IPS DF 4.7 (cell line): Measurements from ENCODE around the gene ANKRD30BL.
A peak's percentile ranks its signal among the peaks of the same experiment; 100 is the strongest.
"Not testable (repeated sequence)": the region's sequence is repeated elsewhere in the genome, so short reads cannot be mapped to it uniquely, and the experiment has no call there.

Experiments used
- DNase-seq: peaks from one replicate; pipeline ENCODE4 v3.0.0-alpha.2; 2013; ENCODE audit warnings: low spot score; ENCODE audit errors: extremely low read depth

ANKRD30BL gene, protein sequence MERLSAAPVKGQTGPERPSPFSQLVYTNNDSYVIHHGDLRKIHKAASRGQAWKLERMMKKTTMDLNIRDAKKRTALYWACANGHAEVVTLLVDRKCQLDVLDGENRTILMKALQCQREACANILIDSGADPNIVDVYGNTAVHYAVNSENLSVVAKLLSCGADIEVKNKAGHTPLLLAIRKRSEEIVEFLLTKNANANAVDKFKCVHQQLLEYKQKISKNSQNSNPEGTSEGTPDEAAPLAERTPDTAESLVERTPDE

DNA sequence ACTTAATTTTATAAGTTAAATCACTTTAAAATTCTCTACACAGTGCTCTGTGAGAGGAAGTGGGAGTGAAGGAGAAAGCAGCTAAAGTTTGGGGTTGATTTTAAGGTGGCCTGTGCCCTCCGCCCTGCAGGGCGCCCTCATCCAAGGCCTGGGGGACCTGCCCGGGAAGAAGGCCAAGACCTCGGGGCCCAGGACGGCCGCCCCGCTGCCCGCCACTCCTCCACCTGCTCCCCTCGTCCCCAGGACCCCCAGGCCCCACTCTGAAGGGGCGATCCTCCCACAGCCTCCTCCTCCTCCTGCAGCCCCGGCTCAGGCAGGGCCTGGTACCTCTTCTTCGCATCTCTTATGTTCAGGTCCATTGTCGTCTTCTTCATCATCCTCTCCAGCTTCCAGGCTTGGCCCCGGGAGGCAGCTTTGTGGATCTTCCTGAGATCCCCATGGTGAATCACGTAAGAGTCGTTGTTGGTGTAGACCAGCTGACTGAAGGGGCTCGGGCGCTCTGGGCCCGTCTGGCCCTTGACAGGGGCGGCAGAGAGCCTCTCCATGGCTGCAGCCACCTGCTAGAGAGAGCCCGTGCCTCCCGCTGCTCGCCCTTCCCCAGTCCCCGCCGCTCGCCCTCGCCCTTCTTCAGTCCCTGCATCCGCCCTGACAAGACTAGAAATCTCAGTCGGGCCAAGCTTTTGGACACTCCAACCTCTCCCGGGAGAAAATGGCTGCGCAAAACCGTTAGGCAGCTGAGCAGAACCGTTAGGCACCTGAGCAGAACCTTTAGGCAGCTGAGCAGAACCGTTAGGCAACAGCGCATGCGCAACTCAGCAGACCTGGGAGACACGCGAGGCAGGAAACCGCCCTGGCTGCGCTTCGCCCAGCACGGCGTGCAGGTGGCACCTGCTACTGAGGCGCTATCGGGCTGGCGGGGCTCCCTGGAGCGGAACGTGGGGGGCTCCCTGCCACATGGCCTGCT, at the start of gene ANKRD30BL:
Gene ANKRD30BL, minus strand, starts transcription at position 792 of the 964 bp plus-strand sequence. Its CDS starts 247 bp downstream, at position 545.
- DNase-seq, result not testable (repeated sequence)

DNA sequence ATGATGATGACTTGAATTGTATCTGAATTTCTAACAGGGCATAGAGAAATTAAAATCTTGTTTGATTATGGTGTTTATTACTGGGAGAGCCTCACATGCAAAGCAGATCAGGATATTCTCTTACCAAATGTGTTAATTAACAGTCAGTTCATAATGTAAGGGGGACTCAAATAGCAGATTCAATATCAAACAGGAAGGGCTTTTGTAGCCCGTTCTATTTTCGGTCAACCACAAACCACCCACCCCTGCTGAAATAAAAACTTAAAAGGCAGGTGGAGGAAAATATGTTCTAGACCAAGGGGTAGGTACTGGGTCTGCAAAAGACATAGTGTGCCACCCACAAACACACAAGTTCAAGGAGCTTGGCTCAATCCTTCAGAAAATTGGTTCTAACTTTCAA, 41.1 kb upstream of the ANKRD30BL start:
- not testable (repeated sequence) for DNase-seq

DNA sequence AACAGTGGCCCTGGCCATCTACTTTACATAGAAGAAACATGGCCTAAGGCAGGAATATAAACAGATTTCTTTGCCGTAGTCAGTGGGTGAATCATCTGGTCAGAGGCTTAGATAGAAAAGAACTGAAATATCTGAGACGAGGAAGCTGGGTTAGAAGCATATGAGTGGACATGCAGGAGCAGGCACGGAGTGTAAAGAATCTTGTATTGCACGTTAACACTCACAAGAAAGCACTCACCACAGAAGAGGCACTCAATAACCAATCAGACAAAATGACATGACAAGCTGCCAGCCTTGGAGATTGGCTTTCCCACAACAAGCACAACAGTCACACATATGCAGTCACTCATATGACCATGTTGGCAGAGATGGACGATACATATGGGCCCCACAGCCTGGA, 31.1 kb upstream of the ANKRD30BL start:
- DNase-seq, result not testable (repeated sequence)

DNA sequence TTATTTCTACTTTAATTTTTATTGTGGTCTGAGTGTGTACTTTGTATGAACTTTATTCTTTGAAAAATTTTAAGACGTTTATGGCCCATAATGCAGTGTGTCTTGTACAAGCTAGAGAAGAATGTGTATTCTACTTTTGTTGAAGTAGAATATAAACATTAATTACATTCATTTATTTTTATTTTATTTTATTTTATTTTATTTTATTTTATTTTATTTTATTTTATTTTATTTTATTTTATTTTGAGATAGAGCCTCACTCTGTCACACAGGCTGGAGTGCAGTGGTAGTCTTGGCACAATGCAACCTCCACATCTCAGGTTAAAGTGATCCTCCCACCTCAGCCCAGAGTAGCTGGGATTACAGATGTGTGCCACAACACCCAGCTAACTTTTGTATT, 5.3 kb upstream of the ANKRD30BL start:
- not testable (repeated sequence) for DNase-seq

DNA sequence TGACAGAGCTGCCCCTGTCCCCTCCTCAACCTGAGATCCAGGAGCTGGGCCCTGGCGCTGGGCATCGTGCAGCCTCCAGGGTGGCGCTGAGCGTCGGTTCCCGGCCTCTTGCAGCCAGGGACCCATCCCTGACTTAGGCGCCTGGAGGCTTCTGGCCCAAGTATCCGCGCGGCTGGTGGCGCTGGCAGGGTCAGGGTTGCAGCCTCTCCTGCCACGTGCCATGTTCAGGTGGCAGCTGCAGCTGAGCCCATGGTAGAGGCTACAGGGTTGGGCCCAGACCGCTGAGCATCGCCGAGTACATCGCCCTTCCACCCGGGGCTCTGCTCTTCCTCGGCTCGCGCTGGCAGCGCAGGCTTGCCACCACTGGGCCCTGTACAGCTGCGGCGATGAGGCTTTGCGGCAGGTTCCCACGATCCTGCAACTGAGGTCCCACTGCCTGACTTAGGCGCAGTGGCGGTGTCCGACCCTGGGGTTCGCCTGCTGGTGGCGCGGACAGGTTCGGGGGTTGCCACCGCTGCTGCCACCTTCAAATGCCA, 441 bp upstream of the ANKRD30BL start:
- DNase-seq, result not testable (repeated sequence)

DNA sequence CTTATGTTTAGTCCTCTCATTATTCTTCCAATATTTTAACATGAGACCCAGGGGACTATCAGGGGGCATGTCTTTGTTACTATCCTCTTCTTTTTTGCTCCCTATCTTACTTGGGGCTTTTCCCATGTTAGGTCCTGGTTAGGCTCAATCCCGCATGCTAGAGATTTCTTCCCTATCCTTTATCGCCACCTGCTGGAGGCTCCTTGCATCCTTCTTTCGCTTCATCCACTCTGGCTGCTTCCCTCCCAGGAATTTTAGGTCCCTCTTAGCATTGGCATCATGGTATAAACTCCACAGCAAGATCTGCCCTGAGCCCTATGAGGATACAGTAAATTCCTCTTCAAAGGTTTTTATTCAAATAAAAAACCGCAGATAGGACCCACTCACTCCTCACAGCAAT, 15.0 kb downstream of the ANKRD30BL start:
- DNase-seq, result peak; percentile 38
